ENCODE results near the gene PRAC2.
"Not testable (repeated sequence)": the region's sequence is repeated elsewhere in the genome, so short reads cannot be mapped to it uniquely, and the experiment has no call there.

DNA sequence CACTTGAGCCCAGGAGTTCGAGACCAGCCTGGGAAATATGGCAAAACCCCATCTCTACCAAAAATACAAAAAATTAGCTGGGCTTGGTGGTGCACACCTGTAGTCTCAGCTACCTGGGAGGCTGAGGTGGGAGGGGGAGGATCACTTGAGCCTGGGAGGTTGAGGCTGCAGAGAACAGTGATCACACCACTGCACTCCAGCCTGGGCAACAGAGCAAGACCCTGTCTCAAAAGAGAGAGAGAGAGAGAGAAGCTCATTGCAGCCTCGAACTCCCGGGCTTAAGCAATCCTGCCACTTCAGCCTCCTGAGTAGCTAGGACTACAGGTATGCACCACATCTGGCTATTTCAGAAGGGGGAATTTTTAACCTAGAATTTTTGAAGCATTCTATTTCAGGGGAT is 6.4 kb upstream of the PRAC2 start:
- TF ChIP-seq, protein P1, sequence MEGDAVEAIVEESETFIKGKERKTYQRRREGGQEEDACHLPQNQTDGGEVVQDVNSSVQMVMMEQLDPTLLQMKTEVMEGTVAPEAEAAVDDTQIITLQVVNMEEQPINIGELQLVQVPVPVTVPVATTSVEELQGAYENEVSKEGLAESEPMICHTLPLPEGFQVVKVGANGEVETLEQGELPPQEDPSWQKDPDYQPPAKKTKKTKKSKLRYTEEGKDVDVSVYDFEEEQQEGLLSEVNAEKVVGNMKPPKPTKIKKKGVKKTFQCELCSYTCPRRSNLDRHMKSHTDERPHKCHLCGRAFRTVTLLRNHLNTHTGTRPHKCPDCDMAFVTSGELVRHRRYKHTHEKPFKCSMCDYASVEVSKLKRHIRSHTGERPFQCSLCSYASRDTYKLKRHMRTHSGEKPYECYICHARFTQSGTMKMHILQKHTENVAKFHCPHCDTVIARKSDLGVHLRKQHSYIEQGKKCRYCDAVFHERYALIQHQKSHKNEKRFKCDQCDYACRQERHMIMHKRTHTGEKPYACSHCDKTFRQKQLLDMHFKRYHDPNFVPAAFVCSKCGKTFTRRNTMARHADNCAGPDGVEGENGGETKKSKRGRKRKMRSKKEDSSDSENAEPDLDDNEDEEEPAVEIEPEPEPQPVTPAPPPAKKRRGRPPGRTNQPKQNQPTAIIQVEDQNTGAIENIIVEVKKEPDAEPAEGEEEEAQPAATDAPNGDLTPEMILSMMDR (conservative IDR thresholded peaks at IDR 0.05 in 1 of 2, IDR thresholded peaks at IDR 0.05 in 1 of 2; ENCODE audit: low read depth in 1 of 2, low read length in 2 of 2) = not testable (repeated sequence)
- not testable (repeated sequence) for TF ChIP-seq EZH2 (IDR thresholded peaks at IDR 0.05; ENCODE audit: low read length, missing control alignments)

All from fibroblast of lung (primary cell).